Epithelial cell of esophagus (primary cell): ENCODE data around the gene EFNA3.

Source experiments
- DNase-seq: peaks from one replicate; pipeline ENCODE4 v3.0.0; 2010; ENCODE audit warnings: low read depth
- H3K4me3 ChIP-seq: 2 replicates; pipeline ENCODE4 v1.5.1; 2011; ENCODE audit warnings: mild to moderate bottlenecking, low read length, control low read depth
- CTCF ChIP-seq: IDR thresholded peaks from 2 replicates; pipeline ENCODE4 v1.5.1; 2011; ENCODE audit warnings: low read depth, mild to moderate bottlenecking, low read length, control low read depth, inconsistent platforms; ENCODE audit not compliant: insufficient read depth; ENCODE audit errors: missing control alignments

EFNA3 gene

GRCh38 chr1:155048449-155049334 lies 29.9 kb upstream of the EFNA3 start:
- TF ChIP-seq CTCF: no peak
- DNase-seq: no peak
- H3K4me3 ChIP-seq: no peak overlapping the region

- peak; percentile 56 for DNase-seq
- peak overlapping the region; percentile 65 for H3K4me3 ChIP-seq
- no peak for TF ChIP-seq CTCF
These were observed 28.7 kb upstream of the EFNA3 start for GRCh38 chr1:155049651-155050559.

- DNase-seq: peak; percentile 84
- H3K4me3 ChIP-seq: peak within 1 kb of the TSS; percentile 86
- TF ChIP-seq CTCF: peak; percentile 64
These were observed 27.9 kb upstream of the EFNA3 start, which contains the start of gene ADAM15 for GRCh38 chr1:155050560-155051341. Gene ADAM15 (plus strand): TSS chr1:155051316. CDS start chr1:155051387, 71 bp downstream.

GRCh38 chr1:155051342-155051776 lies 27.3 kb upstream of the EFNA3 start:
- no peak for TF ChIP-seq CTCF
- DNase-seq: no peak
- peak overlapping the region; percentile 86 for H3K4me3 ChIP-seq

- DNase-seq: peak; percentile 45
- H3K4me3 ChIP-seq: peak overlapping the region; percentile 86
These were observed 26.7 kb upstream of the EFNA3 start for GRCh38 chr1:155051777-155052398.

More at GRCh38 chr1:155051777-155052398, 26.7 kb upstream of the EFNA3 start:
- no peak for TF ChIP-seq CTCF
